Omental fat pad (tissue), 4 donors: ENCODE measurements around the gene N4BP2. TPM values are rescaled to one million over a fixed set of nuclear protein-coding genes. Genes with fewer than 3 reads are reported as not detected.

ENCODE experiments used
- ATAC-seq: fragments of 150-250 bp; one replicate; pipeline ENCODE4 v1.9.1; 2016; ENCODE audit warnings: mild to moderate bottlenecking, moderate library complexity; ENCODE audit not compliant: low FRiP score
- DNase-seq: peaks from one replicate; pipeline ENCODE4 v3.0.0-alpha.2; 2019; ENCODE audit warnings: low spot score
- CTCF ChIP-seq, 3 donors: fragments of 450-650 bp; IDR thresholded peaks; one replicate each; pipeline ENCODE4 v1.5.1; 2016 to 2017; ENCODE audit warnings: antibody characterized with exemption in 3 of 3, mild to moderate bottlenecking in 3 of 3, moderate library complexity in 2 of 3
- small RNA-seq: library from RNA; depleted of rRNA; stranded (forward); fragments of <200 nt; gene quantifications from one replicate; pipeline ENCODE3, GENCODE V24; 2016
- total RNA-seq, 4 donors: library from RNA; depleted of rRNA; stranded (reverse); fragments of >200 nt; gene quantifications; one replicate each; pipeline ENCODE4 v1.1.0, GENCODE V29; 2016

Gene N4BP2
- total RNA-seq, 4 donors from 2014 or later: 6.5 to 9.2 (median 9.0) TPM

- no peak for DNase-seq
- TF ChIP-seq CTCF (IDR thresholded peaks at IDR 0.05): no peak
- no peak for ATAC-seq
These were observed 148.9 kb downstream of the N4BP2 start for GRCh38 chr4:40205259-40206198.

- no peak for ATAC-seq
- no peak for TF ChIP-seq CTCF (IDR thresholded peaks at IDR 0.05)
- no peak for DNase-seq
These were observed 149.8 kb downstream of the N4BP2 start for GRCh38 chr4:40206426-40206825.

Small RNAs within 50 kb of the gene (small RNA-seq; reads per million reads assigned to genes)
- gene AC095057.1: not detected
- gene RF00432: not detected
- not detected for gene RNU6-1112P

Other genes with a start within 250 kb of the N4BP2 start
- 10 to 100 TPM; 60.0 to 86.9 (median 75.1) TPM for gene PDS5A, start 78.9 kb upstream of the N4BP2 start, total RNA-seq
- gene RHOH, start 140.2 kb downstream of the N4BP2 start, total RNA-seq: 1 to 10 TPM; 1.8 to 5.8 (median 4.6) TPM